NOMO-1 treated with DMSO at 0.1 percent for 48 hours (cell line): Measurements from ENCODE around the gene RCOR1.

Source experiments
- DNase-seq: peaks from one replicate; lab custom pipeline; 2025; ENCODE audit not compliant: unreplicated experiment; lab: John Stamatoyannopoulos, UW

The RCOR1 gene

GRCh38 chr14:102708494-102708893 is 116.0 kb downstream of the RCOR1 start:
- no peak for DNase-seq

GRCh38 chr14:102711207-102711606 is 118.8 kb downstream of the RCOR1 start:
- no peak for DNase-seq

GRCh38 chr14:102711946-102712345 is 119.5 kb downstream of the RCOR1 start:
- DNase-seq = no peak

- DNase-seq = no peak
Measured at GRCh38 chr14:102717276-102717675, 124.8 kb downstream of the RCOR1 start.

GRCh38 chr14:102722646-102723045 is 130.2 kb downstream of the RCOR1 start:
- DNase-seq = no peak

GRCh38 chr14:102723650-102724049 is 131.2 kb downstream of the RCOR1 start:
- DNase-seq = no peak

GRCh38 chr14:102726191-102726949 is 133.9 kb downstream of the RCOR1 start:
- no peak for DNase-seq

GRCh38 chr14:102727336-102728095 is 135.1 kb downstream of the RCOR1 start:
- DNase-seq = no peak

GRCh38 chr14:102728501-102728900 is 136.1 kb downstream of the RCOR1 start:
- DNase-seq = no peak

- no peak for DNase-seq
Measured at GRCh38 chr14:102729268-102729667, 136.8 kb downstream of the RCOR1 start.

GRCh38 chr14:102729825-102730224 is 137.4 kb downstream of the RCOR1 start:
- DNase-seq = no peak

GRCh38 chr14:102731101-102731870 is 138.8 kb downstream of the RCOR1 start:
- DNase-seq = no peak

GRCh38 chr14:102731871-102732800 is 139.7 kb downstream of the RCOR1 start:
- DNase-seq = no peak

GRCh38 chr14:102732924-102733323 is 140.5 kb downstream of the RCOR1 start:
- no peak for DNase-seq

GRCh38 chr14:102733326-102733725 is 140.9 kb downstream of the RCOR1 start:
- no peak for DNase-seq

- no peak for DNase-seq
Measured at GRCh38 chr14:102734436-102734835, 142.0 kb downstream of the RCOR1 start.

- no peak for DNase-seq
Measured at GRCh38 chr14:102736956-102737355, 144.5 kb downstream of the RCOR1 start.

- DNase-seq = no peak
Measured at GRCh38 chr14:102737402-102738372, 145.2 kb downstream of the RCOR1 start.
